Neuronal stem cell (in vitro differentiated cells): Measurements from ENCODE around the gene GRM2.

Experiments used
- DNase-seq: peaks from one replicate; pipeline ENCODE4 v3.0.0-alpha.2; 2013; ENCODE audit warnings: low spot score
- H2AFZ ChIP-seq: one replicate; pipeline ENCODE4 v1.6.1; 2013; ENCODE audit warnings: mild to moderate bottlenecking, low read length, inconsistent platforms
- H2AK5ac ChIP-seq: 2 replicates; pipeline ENCODE4 v1.6.1; 2013; ENCODE audit warnings: low read depth, mild to moderate bottlenecking, inconsistent platforms, low read length, moderate library complexity, mixed read lengths
- H2BK120ac ChIP-seq: 2 replicates; pipeline ENCODE4 v1.6.1; 2013; ENCODE audit warnings: low read depth, mild to moderate bottlenecking, inconsistent platforms, low read length, moderate library complexity, mixed read lengths
- H2BK12ac ChIP-seq: one replicate; pipeline ENCODE4 v1.6.1; 2013; ENCODE audit warnings: low read length, inconsistent platforms
- H2BK15ac ChIP-seq: 2 replicates; pipeline ENCODE4 v1.6.1; 2013; ENCODE audit warnings: mild to moderate bottlenecking, low read length, inconsistent platforms, mixed read lengths
- H2BK5ac ChIP-seq: one replicate; pipeline ENCODE4 v1.6.1; 2013; ENCODE audit warnings: inconsistent platforms, mild to moderate bottlenecking, low read length, moderate library complexity
- H3K14ac ChIP-seq: one replicate; pipeline ENCODE4 v1.6.1; 2013; ENCODE audit warnings: low read length, inconsistent platforms
- H3K18ac ChIP-seq: 2 replicates; pipeline ENCODE4 v1.6.1; 2013; ENCODE audit warnings: low read length, inconsistent platforms
- H3K23ac ChIP-seq: 2 replicates; pipeline ENCODE4 v1.6.1; 2013; ENCODE audit warnings: low read depth, mild to moderate bottlenecking, mixed read lengths, low read length, inconsistent platforms; ENCODE audit not compliant: poor library complexity
- H3K27ac ChIP-seq: replicated peaks from 3 replicates; pipeline ENCODE4 v1.5.1; 2013; ENCODE audit warnings: low read length, inconsistent platforms
- H3K27me3 ChIP-seq, 3 experiments: 2 replicates each; pipeline ENCODE4 v1.6.1; 2013; ENCODE audit warnings: low read length in 3 of 3, mild to moderate bottlenecking in 2 of 3, inconsistent platforms in 1 of 3, low read depth in 1 of 3, mixed read lengths in 1 of 3, moderate library complexity in 1 of 3; ENCODE audit not compliant: control insufficient read depth in 3 of 3, insufficient read depth in 3 of 3
- H3K36me3 ChIP-seq, 2 donors: replicated peaks in 1 of 2; 2 replicates each; pipeline ENCODE4 v1.6.1; 2013; ENCODE audit warnings: low read length in 2 of 2; ENCODE audit not compliant: control insufficient read depth in 2 of 2, insufficient read depth in 2 of 2
- H3K4ac ChIP-seq: 2 replicates; pipeline ENCODE4 v1.6.1; 2013; ENCODE audit warnings: inconsistent platforms, mild to moderate bottlenecking, low read length, moderate library complexity
- H3K4me1 ChIP-seq, 2 donors: 1 replicate in 1 of 2; 2 replicates in 1 of 2; pipeline ENCODE4 v1.6.1; 2013; ENCODE audit warnings: low read length in 2 of 2, low read depth in 1 of 2; ENCODE audit not compliant: control insufficient read depth in 2 of 2, insufficient read depth in 1 of 2
- H3K4me2 ChIP-seq: one replicate; pipeline ENCODE4 v1.6.1; 2013; ENCODE audit warnings: mild to moderate bottlenecking, low read length, inconsistent platforms; ENCODE audit not compliant: insufficient read depth, poor library complexity, severe bottlenecking
- H3K4me3 ChIP-seq, 2 donors: 2 replicates each; pipeline ENCODE4 v1.5.1; 2013; ENCODE audit warnings: low read length in 2 of 2, mild to moderate bottlenecking in 2 of 2, inconsistent platforms in 1 of 2, moderate library complexity in 1 of 2
- H3K79me1 ChIP-seq: one replicate; pipeline ENCODE4 v1.6.1; 2013; ENCODE audit warnings: low read depth, mild to moderate bottlenecking, inconsistent platforms, low read length, moderate library complexity
- H3K9ac ChIP-seq: one replicate; pipeline ENCODE4 v1.6.1; 2013; ENCODE audit warnings: mild to moderate bottlenecking, low read depth, low read length, inconsistent platforms; ENCODE audit not compliant: poor library complexity
- H3K9me3 ChIP-seq, 2 donors: replicated peaks in 1 of 2; 2 replicates each; pipeline versions ENCODE3 to v1.6.1; 2013; ENCODE audit warnings: low read length in 2 of 2, mild to moderate bottlenecking in 2 of 2, inconsistent platforms in 1 of 2, low read depth in 1 of 2, mixed read lengths in 1 of 2, moderate library complexity in 1 of 2; ENCODE audit not compliant: control insufficient read depth in 2 of 2, insufficient read depth in 1 of 2
- H4K8ac ChIP-seq: one replicate; pipeline ENCODE4 v1.6.1; 2013; ENCODE audit warnings: low read depth, mild to moderate bottlenecking, inconsistent platforms, low read length, moderate library complexity
- H4K91ac ChIP-seq: one replicate; pipeline ENCODE4 v1.6.1; 2013; ENCODE audit warnings: low read length, low read depth, mild to moderate bottlenecking, inconsistent platforms; ENCODE audit not compliant: poor library complexity
- WGBS, 2 donors: extraction: QIAGEN DNeasy Blood & Tissue Kit; methylation state at CpG; one replicate each; pipeline ENCODE4 v1.1.7; 2013; ENCODE audit warnings: missing lambda C conversion rate in 2 of 2, mixed read lengths in 1 of 2; ENCODE audit not compliant: insufficient read length in 2 of 2, insufficient replicate concordance in 1 of 2; ENCODE audit errors: extremely low coverage in 2 of 2; 5-methylcytosine and 5-hydroxymethylcytosine counted together

The GRM2 gene

DNA sequence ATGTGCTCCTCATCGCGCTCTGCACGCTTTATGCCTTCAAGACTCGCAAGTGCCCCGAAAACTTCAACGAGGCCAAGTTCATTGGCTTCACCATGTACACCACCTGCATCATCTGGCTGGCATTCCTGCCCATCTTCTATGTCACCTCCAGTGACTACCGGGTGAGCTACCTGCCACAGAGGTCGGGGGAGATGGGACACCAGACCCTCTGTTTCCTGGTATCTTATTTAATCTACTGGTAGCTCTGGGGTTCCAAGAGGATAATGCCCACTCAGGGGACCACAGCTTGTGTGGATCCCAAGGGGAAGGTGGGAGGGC, 9.1 kb downstream of the GRM2 start:
- H2BK120ac ChIP-seq, result no peak overlapping the region
- H3K23ac ChIP-seq, result no peak overlapping the region
- no peak overlapping the region for H2AK5ac ChIP-seq
- H3K9me3 ChIP-seq, result no peaks in the 10 kb centered on the region
- no peak overlapping the region for H3K27ac ChIP-seq
- no peaks in the 10 kb centered on the region for H3K27me3 ChIP-seq
- H3K36me3 ChIP-seq, result peaks cover 9 to 11% of the 10 kb centered on the region in 2 donors
- H3K9ac ChIP-seq, result no peak overlapping the region
- no peak overlapping the region for H4K8ac ChIP-seq
- no peak overlapping the region for H2BK15ac ChIP-seq
- no peak overlapping the region for H3K14ac ChIP-seq
- no CpG with 5 or more reads among the region's 8 CpGs for WGBS, 2 donors
- no peak for DNase-seq
- no peak overlapping the region for H3K4ac ChIP-seq
- H2BK12ac ChIP-seq, result no peak overlapping the region
- no peak overlapping the region for H3K4me3 ChIP-seq
- H2AFZ ChIP-seq, result no peak overlapping the region
- no peak overlapping the region for H2BK5ac ChIP-seq
- H3K4me1 ChIP-seq, result no peaks in the 10 kb centered on the region
- no peak overlapping the region for H3K18ac ChIP-seq
- H4K91ac ChIP-seq, result no peak overlapping the region
- no peaks in the 10 kb centered on the region for H3K79me1 ChIP-seq
- no peak overlapping the region for H3K4me2 ChIP-seq

DNA sequence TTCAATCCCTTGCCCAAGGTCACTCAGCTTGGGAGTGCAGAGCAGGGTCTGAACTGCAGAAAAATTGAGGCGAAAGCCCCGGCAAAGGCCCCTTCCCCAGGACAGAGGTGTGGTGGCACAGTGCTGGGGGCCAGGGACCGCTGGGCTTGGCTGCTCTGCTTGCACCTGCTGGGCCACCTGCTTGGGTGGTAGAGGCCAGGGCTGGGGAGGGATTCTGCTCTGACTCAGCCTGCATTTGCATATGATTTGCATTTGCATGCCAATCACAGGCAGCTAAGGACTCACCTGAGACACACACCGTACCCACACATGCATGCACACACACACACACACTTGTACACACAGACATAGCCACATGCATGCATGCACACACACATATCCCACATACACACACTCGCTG, 9.9 kb downstream of the GRM2 start:
- Histone ChIP-seq H2BK120ac (no peak overlapping the region), H3K4ac (no peak overlapping the region), H3K4me3 (peak overlapping the region in 1 of 2 donors; percentile 23), H3K9ac (peak overlapping the region; percentile 24), H2BK5ac (no peak overlapping the region), H3K4me1 (no peaks in the 10 kb centered on the region), H3K27me3 (no peaks in the 10 kb centered on the region), H3K23ac (peak overlapping the region; percentile 14), H3K4me2 (no peak overlapping the region), H4K91ac (no peak overlapping the region), H2BK12ac (no peak overlapping the region), H3K14ac (peak overlapping the region; percentile 17), H3K18ac (no peak overlapping the region), H3K36me3 (peaks cover 9 to 11% of the 10 kb centered on the region in 2 donors), H3K79me1 (no peaks in the 10 kb centered on the region), H2AFZ (no peak overlapping the region), H4K8ac (no peak overlapping the region), H2AK5ac (no peak overlapping the region), H2BK15ac (no peak overlapping the region), H3K27ac (no peak overlapping the region), H3K9me3 (no peaks in the 10 kb centered on the region)
- DNase-seq, result no peak
- 100% methylated on average over 1 of the region's 5 CpGs; no CpG with 5 or more reads in 1 of the 2 donors for WGBS, 2 donors

DNA sequence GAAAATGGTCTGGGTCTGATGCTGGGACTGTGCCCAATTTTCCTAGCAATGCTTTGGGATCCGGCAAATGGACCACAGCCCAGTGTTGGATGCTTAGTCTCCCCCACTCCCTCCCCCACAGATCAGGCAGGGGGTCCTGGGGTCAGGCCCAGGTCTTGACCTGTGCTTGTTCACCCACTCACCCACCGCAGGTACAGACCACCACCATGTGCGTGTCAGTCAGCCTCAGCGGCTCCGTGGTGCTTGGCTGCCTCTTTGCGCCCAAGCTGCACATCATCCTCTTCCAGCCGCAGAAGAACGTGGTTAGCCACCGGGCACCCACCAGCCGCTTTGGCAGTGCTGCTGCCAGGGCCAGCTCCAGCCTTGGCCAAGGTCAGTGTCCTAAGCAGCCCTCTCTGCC, 10.6 kb downstream of the GRM2 start:
- H3K23ac ChIP-seq, result no peak overlapping the region
- no peak overlapping the region for H2BK12ac ChIP-seq
- H3K9ac ChIP-seq, result no peak overlapping the region
- no peak overlapping the region for H2AK5ac ChIP-seq
- no CpG with 5 or more reads among the region's 10 CpGs for WGBS, 2 donors
- H3K4ac ChIP-seq, result no peak overlapping the region
- H3K14ac ChIP-seq, result no peak overlapping the region
- no peaks in the 10 kb centered on the region for H3K4me1 ChIP-seq
- H3K4me3 ChIP-seq, result no peak overlapping the region
- H2BK15ac ChIP-seq, result no peak overlapping the region
- H2BK5ac ChIP-seq, result no peak overlapping the region
- no peaks in the 10 kb centered on the region for H3K79me1 ChIP-seq
- H3K9me3 ChIP-seq, result no peaks in the 10 kb centered on the region
- H3K4me2 ChIP-seq, result no peak overlapping the region
- H2AFZ ChIP-seq, result no peak overlapping the region
- no peak overlapping the region for H3K27ac ChIP-seq
- H4K8ac ChIP-seq, result no peak overlapping the region
- H4K91ac ChIP-seq, result no peak overlapping the region
- H3K18ac ChIP-seq, result peak overlapping the region; percentile 54
- no peak for DNase-seq
- H3K27me3 ChIP-seq, result no peaks in the 10 kb centered on the region
- H2BK120ac ChIP-seq, result peak overlapping the region; percentile 18
- H3K36me3 ChIP-seq, result peaks cover 9 to 11% of the 10 kb centered on the region in 2 donors

DNA sequence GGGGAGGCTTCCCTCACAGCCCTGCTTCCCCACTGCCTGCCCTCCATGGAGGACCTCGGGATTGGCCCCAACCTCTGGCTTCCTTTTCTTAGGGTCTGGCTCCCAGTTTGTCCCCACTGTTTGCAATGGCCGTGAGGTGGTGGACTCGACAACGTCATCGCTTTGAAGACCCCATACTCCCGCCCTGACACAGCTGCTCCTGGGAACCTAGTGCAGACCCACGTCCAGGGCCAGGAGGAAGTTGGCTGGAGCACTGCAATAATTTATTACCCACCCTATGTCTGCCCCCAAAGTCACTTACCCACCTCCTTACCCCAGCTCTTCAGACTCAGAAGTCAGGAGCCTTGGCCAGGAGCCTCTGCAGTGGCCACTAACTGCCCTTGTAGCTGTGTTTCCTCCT, 11.1 kb downstream of the GRM2 start:
- DNase-seq, result no peak
- H3K4ac ChIP-seq, result no peak overlapping the region
- H3K4me3 ChIP-seq, result no peak overlapping the region
- H3K79me1 ChIP-seq, result no peaks in the 10 kb centered on the region
- H3K18ac ChIP-seq, result no peak overlapping the region
- no peak overlapping the region for H2BK12ac ChIP-seq
- H3K27me3 ChIP-seq, result no peaks in the 10 kb centered on the region
- peaks cover 9 to 11% of the 10 kb centered on the region in 2 donors for H3K36me3 ChIP-seq
- H3K4me2 ChIP-seq, result no peak overlapping the region
- no peak overlapping the region for H4K8ac ChIP-seq
- H2AFZ ChIP-seq, result no peak overlapping the region
- H3K4me1 ChIP-seq, result no peaks in the 10 kb centered on the region
- H3K9ac ChIP-seq, result no peak overlapping the region
- WGBS, 2 donors, result no CpG with 5 or more reads among the region's 7 CpGs
- H2BK120ac ChIP-seq, result peak overlapping the region; percentile 18
- no peak overlapping the region for H2BK15ac ChIP-seq
- no peaks in the 10 kb centered on the region for H3K9me3 ChIP-seq
- H2AK5ac ChIP-seq, result no peak overlapping the region
- H4K91ac ChIP-seq, result no peak overlapping the region
- H2BK5ac ChIP-seq, result no peak overlapping the region
- peak overlapping the region; percentile 12 for H3K23ac ChIP-seq
- H3K14ac ChIP-seq, result no peak overlapping the region
- H3K27ac ChIP-seq, result no peak overlapping the region
